Fibroblast of lung (primary cell): ENCODE measurements around the gene STARD10. TPM values are rescaled to one million over a fixed set of nuclear protein-coding genes. Genes with fewer than 3 reads are reported as not detected.

Experiments used
- DNase-seq, 2 donors: peaks; one replicate each; pipeline versions ENCODE4 v3.0.0 to v3.0.0-alpha.2; 2010; ENCODE audit warnings: low read depth in 2 of 2
- H2AFZ ChIP-seq: 2 replicates; pipeline ENCODE4 v1.5.1; 2012; ENCODE audit warnings: low read length, control low read depth, inconsistent platforms
- H3K27ac ChIP-seq: 2 replicates; pipeline ENCODE4 v1.5.1; 2011; ENCODE audit warnings: low read length, control low read depth; ENCODE audit not compliant: insufficient read depth
- H3K27me3 ChIP-seq: 2 replicates; pipeline ENCODE4 v1.5.1; 2011; ENCODE audit warnings: mild to moderate bottlenecking, low read length; ENCODE audit not compliant: control insufficient read depth, insufficient read depth
- H3K36me3 ChIP-seq: 2 replicates; pipeline ENCODE4 v1.5.1; 2011; ENCODE audit warnings: low read length; ENCODE audit not compliant: control insufficient read depth, insufficient read depth
- H3K4me1 ChIP-seq: 2 replicates; pipeline ENCODE4 v1.5.1; 2011; ENCODE audit warnings: low read length; ENCODE audit not compliant: control insufficient read depth, insufficient read depth; ENCODE audit errors: extremely low read depth
- H3K4me2 ChIP-seq: 2 replicates; pipeline ENCODE4 v1.5.1; 2011; ENCODE audit warnings: low read length, control low read depth; ENCODE audit not compliant: insufficient read depth; ENCODE audit errors: extremely low read depth
- H3K4me3 ChIP-seq, 4 experiments: fragments of 200-600 bp in 1 of 4; sonication (generic) in 1 of 4; replicated peaks in 1 of 4; 2 replicates each; pipeline ENCODE4 v1.5.1; 2011 to 2016; ENCODE audit warnings: low read length in 4 of 4, low read depth in 3 of 4, mild to moderate bottlenecking in 3 of 4, control low read depth in 2 of 4, inconsistent platforms in 1 of 4, mixed read lengths in 1 of 4; ENCODE audit not compliant: insufficient read depth in 1 of 4; ENCODE audit errors: control extremely low read depth in 1 of 4
- H3K79me2 ChIP-seq: 2 replicates; pipeline ENCODE4 v1.5.1; 2012; ENCODE audit warnings: mild to moderate bottlenecking, low read length, inconsistent platforms; ENCODE audit not compliant: control insufficient read depth, insufficient read depth
- H3K9ac ChIP-seq: 2 replicates; pipeline ENCODE4 v1.5.1; 2011; ENCODE audit warnings: mild to moderate bottlenecking, low read length, control low read depth; ENCODE audit not compliant: insufficient read depth
- H3K9me3 ChIP-seq: 2 replicates; pipeline ENCODE4 v1.5.1; 2012; ENCODE audit warnings: low read depth, low read length; ENCODE audit not compliant: control insufficient read depth, insufficient read depth
- H4K20me1 ChIP-seq: 2 replicates; pipeline ENCODE4 v1.5.1; 2011; ENCODE audit warnings: low read length; ENCODE audit not compliant: control insufficient read depth, insufficient read depth; ENCODE audit errors: extremely low read depth
- EZH2 ChIP-seq: IDR thresholded peaks from 2 replicates; pipeline ENCODE4 v1.5.1; 2012; ENCODE audit warnings: low read length, control low read depth, mild to moderate bottlenecking; ENCODE audit errors: missing control alignments
- polyA plus RNA-seq, 2 donors: library from polyadenylated mRNA; depleted of rRNA in 1 of 2; stranded (reverse) in 1 of 2; unstranded in 1 of 2; fragments of >200 nt; gene quantifications; 2 replicates each; pipeline ENCODE4 v1.2.1, GENCODE V29; 2011 to 2012; ENCODE audit warnings: missing spikeins in 1 of 2
- total RNA-seq: library from RNA; depleted of rRNA; stranded (reverse); fragments of >200 nt; gene quantifications from 2 replicates; pipeline ENCODE4 v1.2.1, GENCODE V29; 2014
- TF ChIP-seq, protein P1 (sequence below), 2 donors: IDR thresholded peaks in 1 of 2; conservative IDR thresholded peaks in 1 of 2; 1 replicate in 1 of 2; 2 replicates in 1 of 2; pipeline ENCODE4 v1.5.1; 2011 to 2012; ENCODE audit warnings: low read length in 2 of 2, control low read depth in 1 of 2, inconsistent platforms in 1 of 2, low read depth in 1 of 2, mild to moderate bottlenecking in 1 of 2

Gene STARD10
- total and polyA plus RNA-seq, 2 donors (not counting 1 experiment from before 2014, with no cell fraction given): 20.7 to 32.0 TPM

DNA sequence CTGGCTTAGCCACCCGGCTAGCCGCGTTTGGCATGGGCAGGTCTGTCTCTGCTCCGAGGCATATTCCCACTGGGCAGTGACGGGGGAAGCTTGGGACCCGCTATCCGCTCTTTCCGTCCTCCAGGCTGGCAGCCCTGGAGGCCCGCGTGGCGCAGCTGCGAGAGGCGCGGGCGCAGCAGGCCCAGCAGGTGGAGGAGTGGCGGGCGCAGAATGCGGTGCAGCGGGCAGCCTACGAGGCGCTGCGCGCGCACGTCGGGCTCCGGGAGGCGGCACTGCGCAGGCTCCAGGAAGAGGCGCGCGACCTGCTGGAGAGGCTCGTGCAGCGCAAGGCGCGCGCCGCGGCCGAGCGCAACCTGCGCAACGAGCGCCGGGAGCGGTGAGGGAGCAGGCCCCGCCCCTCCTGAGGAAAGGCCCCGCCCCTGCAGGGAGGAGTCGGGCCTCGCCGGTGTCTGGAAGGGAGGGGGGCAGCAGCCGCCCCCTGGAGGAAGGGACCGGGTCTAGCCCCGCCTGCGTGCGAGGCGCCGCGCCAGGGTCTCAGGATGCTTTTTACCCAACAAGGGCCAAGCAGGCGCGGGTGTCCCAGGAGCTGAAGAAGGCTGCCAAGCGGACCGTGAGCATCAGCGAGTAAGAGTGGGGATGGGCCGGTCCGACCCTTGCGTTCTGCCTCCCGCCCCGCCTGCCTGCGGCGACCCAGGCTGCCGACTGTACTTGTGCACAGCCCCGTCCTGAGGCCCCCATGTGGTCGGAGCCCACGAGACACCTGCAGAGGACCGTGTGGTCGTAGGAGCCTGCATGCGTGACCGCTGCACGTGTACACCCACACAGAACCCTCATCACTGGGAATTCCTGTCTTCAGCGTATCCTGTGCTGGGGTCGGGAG, 28.3 kb upstream of the STARD10 start:
- peak overlapping the region; percentile 53 for H3K9ac ChIP-seq
- H3K36me3 ChIP-seq: no peaks in the 10 kb centered on the region
- no peaks in the 10 kb centered on the region for H3K79me2 ChIP-seq
- H3K4me3 ChIP-seq: peak overlapping the region; percentile 58 to 63 (median 60)
- H3K9me3 ChIP-seq: no peaks in the 10 kb centered on the region
- no peaks in the 10 kb centered on the region for H3K27me3 ChIP-seq
- H2AFZ ChIP-seq: peak overlapping the region; percentile 86
- no peak for TF ChIP-seq EZH2
- TF ChIP-seq, protein P1, sequence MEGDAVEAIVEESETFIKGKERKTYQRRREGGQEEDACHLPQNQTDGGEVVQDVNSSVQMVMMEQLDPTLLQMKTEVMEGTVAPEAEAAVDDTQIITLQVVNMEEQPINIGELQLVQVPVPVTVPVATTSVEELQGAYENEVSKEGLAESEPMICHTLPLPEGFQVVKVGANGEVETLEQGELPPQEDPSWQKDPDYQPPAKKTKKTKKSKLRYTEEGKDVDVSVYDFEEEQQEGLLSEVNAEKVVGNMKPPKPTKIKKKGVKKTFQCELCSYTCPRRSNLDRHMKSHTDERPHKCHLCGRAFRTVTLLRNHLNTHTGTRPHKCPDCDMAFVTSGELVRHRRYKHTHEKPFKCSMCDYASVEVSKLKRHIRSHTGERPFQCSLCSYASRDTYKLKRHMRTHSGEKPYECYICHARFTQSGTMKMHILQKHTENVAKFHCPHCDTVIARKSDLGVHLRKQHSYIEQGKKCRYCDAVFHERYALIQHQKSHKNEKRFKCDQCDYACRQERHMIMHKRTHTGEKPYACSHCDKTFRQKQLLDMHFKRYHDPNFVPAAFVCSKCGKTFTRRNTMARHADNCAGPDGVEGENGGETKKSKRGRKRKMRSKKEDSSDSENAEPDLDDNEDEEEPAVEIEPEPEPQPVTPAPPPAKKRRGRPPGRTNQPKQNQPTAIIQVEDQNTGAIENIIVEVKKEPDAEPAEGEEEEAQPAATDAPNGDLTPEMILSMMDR (conservative IDR thresholded peaks at IDR 0.05 in 1 of 2, IDR thresholded peaks at IDR 0.05 in 1 of 2; ENCODE audit: low read depth in 1 of 2, low read length in 2 of 2): no peak
- peaks cover 10% of the 10 kb centered on the region for H3K4me1 ChIP-seq
- no peak overlapping the region for H3K27ac ChIP-seq
- peak overlapping the region; percentile 97 for H3K4me2 ChIP-seq
- peak; percentile 83 to 85 for DNase-seq
- no peaks in the 10 kb centered on the region for H4K20me1 ChIP-seq

DNA sequence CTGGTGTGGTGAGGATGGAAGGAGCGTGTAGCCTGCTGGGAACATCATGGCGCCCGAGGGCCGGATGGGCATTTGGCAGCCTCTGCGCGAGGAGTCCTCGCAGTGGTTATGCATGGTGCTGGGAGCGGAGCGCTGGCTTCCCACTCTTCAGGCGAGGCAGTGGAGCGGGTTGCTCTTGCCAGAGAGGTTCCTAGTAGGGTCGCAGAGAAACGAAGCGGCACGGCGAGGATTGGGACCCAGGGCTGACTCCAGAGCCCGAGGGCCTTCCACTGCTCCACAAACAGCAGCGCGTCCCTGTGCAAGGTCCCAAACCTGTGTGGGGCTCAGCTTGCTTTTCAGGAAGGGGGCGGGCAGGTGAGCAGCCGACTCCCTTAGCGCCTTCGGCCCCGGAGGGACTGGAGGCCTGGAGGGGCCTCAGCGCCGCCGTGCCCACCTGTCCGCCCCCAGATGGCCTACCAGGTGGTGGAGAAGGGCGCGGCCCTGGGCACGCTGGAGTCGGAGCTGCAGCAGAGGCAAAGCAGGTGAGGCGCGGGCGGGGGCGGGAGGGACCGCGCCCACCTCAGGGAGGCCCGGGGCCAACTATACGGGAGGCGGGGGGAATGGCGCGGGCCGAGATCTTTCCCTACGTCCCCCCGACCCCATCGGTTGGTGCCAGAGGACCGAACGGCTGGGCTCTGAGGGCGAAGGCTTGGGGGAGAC, 27.5 kb upstream of the STARD10 start:
- no peaks in the 10 kb centered on the region for H4K20me1 ChIP-seq
- H3K4me1 ChIP-seq: peaks cover 12% of the 10 kb centered on the region
- H3K9me3 ChIP-seq: no peaks in the 10 kb centered on the region
- H3K4me2 ChIP-seq: peak overlapping the region; percentile 97
- peak overlapping the region; percentile 58 to 63 (median 60) for H3K4me3 ChIP-seq
- peak overlapping the region; percentile 86 for H2AFZ ChIP-seq
- H3K27ac ChIP-seq: no peak overlapping the region
- no peaks in the 10 kb centered on the region for H3K79me2 ChIP-seq
- H3K9ac ChIP-seq: peak overlapping the region; percentile 53
- TF ChIP-seq EZH2: no peak
- TF ChIP-seq, protein P1 (conservative IDR thresholded peaks at IDR 0.05 in 1 of 2, IDR thresholded peaks at IDR 0.05 in 1 of 2; ENCODE audit: low read depth in 1 of 2, low read length in 2 of 2): no peak
- H3K36me3 ChIP-seq: no peaks in the 10 kb centered on the region
- DNase-seq: no peak
- no peaks in the 10 kb centered on the region for H3K27me3 ChIP-seq

DNA sequence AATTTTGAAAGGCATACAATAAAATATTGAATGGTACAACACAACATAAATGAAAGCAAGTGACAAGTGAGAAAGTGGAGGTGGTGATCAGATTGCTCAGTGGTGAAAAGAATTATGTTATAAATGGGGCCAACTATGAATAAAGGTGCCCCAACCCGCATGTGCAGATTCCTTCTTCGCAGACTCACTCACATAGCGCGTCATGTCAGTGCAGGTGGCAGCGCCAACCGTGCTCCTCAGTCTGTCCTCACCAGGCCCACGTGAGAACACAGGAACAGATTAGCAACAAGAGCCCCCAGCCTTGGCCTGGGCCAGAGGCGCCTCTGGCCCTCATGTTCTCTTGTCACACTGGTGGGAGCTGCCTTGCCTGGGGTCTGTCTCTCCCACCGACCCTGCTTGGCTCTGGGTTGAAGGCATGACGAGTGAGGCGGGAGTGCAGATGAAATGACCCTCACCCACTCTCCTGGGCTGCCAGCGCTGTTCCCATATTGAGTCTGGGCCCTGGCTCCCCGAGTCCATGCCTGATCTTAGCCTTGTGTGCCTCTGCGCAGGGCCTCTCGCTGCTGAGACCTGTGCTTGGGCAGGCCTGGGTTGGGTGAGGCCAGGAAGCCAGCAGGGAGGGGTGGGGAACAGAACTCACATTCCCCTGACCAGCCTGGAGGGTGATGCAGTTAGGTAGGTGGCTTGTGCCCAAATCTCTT, 26.7 kb upstream of the STARD10 start:
- no peaks in the 10 kb centered on the region for H3K27me3 ChIP-seq
- H3K27ac ChIP-seq: no peak overlapping the region
- H3K4me1 ChIP-seq: peaks cover 14% of the 10 kb centered on the region
- DNase-seq: no peak
- no peaks in the 10 kb centered on the region for H3K79me2 ChIP-seq
- no peaks in the 10 kb centered on the region for H3K9me3 ChIP-seq
- no peaks in the 10 kb centered on the region for H3K36me3 ChIP-seq
- H4K20me1 ChIP-seq: no peaks in the 10 kb centered on the region
- H3K9ac ChIP-seq: no peak overlapping the region
- H3K4me3 ChIP-seq: no peak overlapping the region
- TF ChIP-seq EZH2: no peak
- TF ChIP-seq, protein P1 (conservative IDR thresholded peaks at IDR 0.05 in 1 of 2, IDR thresholded peaks at IDR 0.05 in 1 of 2; ENCODE audit: low read depth in 1 of 2, low read length in 2 of 2): no peak
- no peak overlapping the region for H2AFZ ChIP-seq
- H3K4me2 ChIP-seq: no peak overlapping the region
